ENCODE measurements around the gene C4BPB. TPM values are rescaled to one million over a fixed set of nuclear protein-coding genes. Genes with fewer than 3 reads are reported as not detected.

C4BPB gene
- total RNA-seq, 1 donor from 2014 or later, result 0.25 TPM

DNA sequence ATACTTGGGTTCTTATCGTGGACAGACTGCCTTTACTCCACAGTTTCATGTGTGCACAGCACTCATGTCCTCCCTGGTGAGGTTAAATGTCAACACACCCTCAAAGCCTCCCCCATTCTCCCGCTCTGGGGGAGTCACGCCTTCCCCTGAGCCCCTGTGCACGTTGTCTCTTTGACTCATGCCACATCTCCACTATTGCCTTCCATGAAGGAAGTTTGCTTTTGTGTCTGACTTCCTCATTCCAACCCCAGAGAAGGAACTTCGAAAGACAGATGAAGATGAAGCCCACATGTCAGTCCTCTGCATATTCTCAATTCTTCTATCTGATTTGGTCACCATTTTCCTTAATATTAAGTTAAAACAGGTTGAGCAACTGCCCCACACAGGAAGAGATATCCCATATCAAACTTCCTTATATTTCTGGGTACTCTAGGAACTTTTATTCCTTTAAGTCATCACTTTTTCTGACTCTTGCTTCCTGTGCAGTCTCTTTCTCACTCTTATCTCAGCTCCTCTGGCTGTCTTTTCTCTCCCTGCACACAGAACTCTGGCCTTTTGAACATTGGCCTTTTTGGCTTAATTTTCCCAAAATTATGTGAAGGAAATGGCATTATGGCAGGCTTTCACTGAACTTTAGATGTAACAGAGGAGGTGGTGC is 56.9 kb downstream of the C4BPB start:
- no peaks in the 10 kb centered on the region for H3K27me3 ChIP-seq (ENCODE audit: insufficient read depth, low read length)
- H3K9me3 Mint-ChIP-seq (ENCODE audit: unreplicated experiment), result peaks cover 2% of the 10 kb centered on the region
- H3K27me3 Mint-ChIP-seq (ENCODE audit: low read depth, unreplicated experiment), result no peaks in the 10 kb centered on the region
- H3K27ac Mint-ChIP-seq (ENCODE audit: unreplicated experiment), result no peak overlapping the region
- H3K9me3 ChIP-seq (ENCODE audit: insufficient read depth, low read depth, low read length), result peaks cover 3% of the 10 kb centered on the region
- no peaks in the 10 kb centered on the region for H3K4me1 Mint-ChIP-seq (ENCODE audit: low read depth, unreplicated experiment)
- DNase-seq (ENCODE audit: low read depth) (no peak), FAIRE-seq (no peak)
- H3K9ac ChIP-seq (ENCODE audit: low read length), result no peak overlapping the region
- no peak overlapping the region for H3K4me3 Mint-ChIP-seq (ENCODE audit: unreplicated experiment)
- no peak overlapping the region for H3K4me2 ChIP-seq (ENCODE audit: low read length)
- no peak overlapping the region for H3K4me3 ChIP-seq (ENCODE audit: insufficient read depth, low read depth, low read length)
- no peak overlapping the region for H2AFZ ChIP-seq (ENCODE audit: low read depth, low read length)
- no peaks in the 10 kb centered on the region for H3K36me3 ChIP-seq (ENCODE audit: insufficient read depth, low read length)
- no peaks in the 10 kb centered on the region for H3K36me3 Mint-ChIP-seq (ENCODE audit: low read depth, unreplicated experiment)
- H3K79me2 ChIP-seq (ENCODE audit: insufficient read depth, low read length), result no peaks in the 10 kb centered on the region
- H4K20me1 ChIP-seq (ENCODE audit: insufficient read depth, low read length), result no peaks in the 10 kb centered on the region
- H3K4me1 ChIP-seq (ENCODE audit: insufficient read depth, low read length), result no peaks in the 10 kb centered on the region
- no peak overlapping the region for H3K27ac ChIP-seq (ENCODE audit: low read depth, low read length)
- no peak for TF ChIP-seq EZH2 (IDR thresholded peaks at IDR 0.05; ENCODE audit: insufficient read depth, low read length)
- TF ChIP-seq, protein P1, sequence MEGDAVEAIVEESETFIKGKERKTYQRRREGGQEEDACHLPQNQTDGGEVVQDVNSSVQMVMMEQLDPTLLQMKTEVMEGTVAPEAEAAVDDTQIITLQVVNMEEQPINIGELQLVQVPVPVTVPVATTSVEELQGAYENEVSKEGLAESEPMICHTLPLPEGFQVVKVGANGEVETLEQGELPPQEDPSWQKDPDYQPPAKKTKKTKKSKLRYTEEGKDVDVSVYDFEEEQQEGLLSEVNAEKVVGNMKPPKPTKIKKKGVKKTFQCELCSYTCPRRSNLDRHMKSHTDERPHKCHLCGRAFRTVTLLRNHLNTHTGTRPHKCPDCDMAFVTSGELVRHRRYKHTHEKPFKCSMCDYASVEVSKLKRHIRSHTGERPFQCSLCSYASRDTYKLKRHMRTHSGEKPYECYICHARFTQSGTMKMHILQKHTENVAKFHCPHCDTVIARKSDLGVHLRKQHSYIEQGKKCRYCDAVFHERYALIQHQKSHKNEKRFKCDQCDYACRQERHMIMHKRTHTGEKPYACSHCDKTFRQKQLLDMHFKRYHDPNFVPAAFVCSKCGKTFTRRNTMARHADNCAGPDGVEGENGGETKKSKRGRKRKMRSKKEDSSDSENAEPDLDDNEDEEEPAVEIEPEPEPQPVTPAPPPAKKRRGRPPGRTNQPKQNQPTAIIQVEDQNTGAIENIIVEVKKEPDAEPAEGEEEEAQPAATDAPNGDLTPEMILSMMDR (IDR thresholded peaks at IDR 0.05; ENCODE audit: insufficient read depth, low read depth, low read length), result no peak

Other genes with a start within 250 kb of the C4BPB start
- gene IL20, start 223.2 kb upstream of the C4BPB start, total RNA-seq, result not detected in 2 replicates
- gene IL24, start 191.4 kb upstream of the C4BPB start, total RNA-seq, result not detected in 2 replicates
- gene FCMR, start 166.9 kb upstream of the C4BPB start, total RNA-seq, result 0.55 and 0.73 TPM in 2 replicates
- not detected in 2 replicates for gene PIGR, start 142.4 kb upstream of the C4BPB start, total RNA-seq
- not detected in 2 replicates for gene FCAMR, start 118.4 kb upstream of the C4BPB start, total RNA-seq
- 0.14 and 0.86 TPM in 2 replicates for gene C1orf116, start 56.1 kb upstream of the C4BPB start, total RNA-seq
- gene YOD1, start 37.7 kb upstream of the C4BPB start, total RNA-seq, result 13.4 and 14.8 TPM in 2 replicates
- 6.2 and 6.9 TPM in 2 replicates for gene PFKFB2, start 35.6 kb upstream of the C4BPB start, total RNA-seq
- not detected in 2 replicates for gene C4BPA, start 15.4 kb downstream of the C4BPB start, total RNA-seq
- gene CD55, start 232.8 kb downstream of the C4BPB start, total RNA-seq, result 18.7 and 27.3 TPM in 2 replicates

All from astrocyte (in vitro differentiated cells and primary cell).